WERI-Rb-1 (cell line): Measurements from ENCODE around the gene MDM4.
"Not testable (repeated sequence)": the region's sequence is repeated elsewhere in the genome, so short reads cannot be mapped to it uniquely, and the experiment has no call there.

Experiments used
- DNase-seq: peaks from one replicate; pipeline ENCODE4 v3.0.0-alpha.2; 2020
- H3K27ac ChIP-seq: fragments of 250-450 bp; sonication (Bioruptor Pico); 2 replicates; pipeline ENCODE4 v1.5.1; 2020; ENCODE audit warnings: mild to moderate bottlenecking, moderate library complexity
- H3K27me3 ChIP-seq: fragments of 250-450 bp; sonication (Bioruptor Pico); 2 replicates; pipeline ENCODE4 v1.5.1; 2021; ENCODE audit warnings: mild to moderate bottlenecking, low read depth, moderate library complexity; ENCODE audit not compliant: insufficient read depth, severe bottlenecking
- H3K36me3 ChIP-seq: fragments of 250-450 bp; sonication (Bioruptor Pico); 2 replicates; pipeline ENCODE4 v1.5.1; 2020; ENCODE audit warnings: mild to moderate bottlenecking, moderate library complexity
- H3K4me3 ChIP-seq: 2 replicates; pipeline ENCODE4 v1.5.1; 2011; ENCODE audit warnings: low read depth, mild to moderate bottlenecking, control low read depth, low read length
- H3K9me3 ChIP-seq: fragments of 250-450 bp; sonication (Bioruptor Pico); 2 replicates; pipeline ENCODE4 v1.5.1; 2021; ENCODE audit warnings: mild to moderate bottlenecking, moderate library complexity; ENCODE audit not compliant: severe bottlenecking
- CTCF ChIP-seq: IDR thresholded peaks from 2 replicates; pipeline ENCODE4 v1.5.1; 2011; ENCODE audit warnings: low read depth, mild to moderate bottlenecking, control low read depth, inconsistent platforms, low read length

The MDM4 gene

GRCh38 chr1:204483791-204484190 is 32.4 kb upstream of the MDM4 start:
- Histone ChIP-seq H3K4me3 (no peak overlapping the region), H3K27me3 (no peaks in the 10 kb centered on the region), H3K36me3 (no peaks in the 10 kb centered on the region), H3K9me3 (no peaks in the 10 kb centered on the region), H3K27ac (no peak overlapping the region)
- TF ChIP-seq CTCF: no peak
- DNase-seq: no peak

- H3K36me3 ChIP-seq, H3K27ac ChIP-seq, H3K4me3 ChIP-seq, H3K27me3 ChIP-seq, H3K9me3 ChIP-seq: not testable (repeated sequence)
- DNase-seq: peak; percentile 52
Measured at GRCh38 chr1:204486513-204487255, 29.5 kb upstream of the MDM4 start.

- Histone ChIP-seq H3K27me3 (peaks cover 8% of the 10 kb centered on the region), H3K4me3 (no peak overlapping the region), H3K36me3 (no peaks in the 10 kb centered on the region), H3K9me3 (no peaks in the 10 kb centered on the region), H3K27ac (no peak overlapping the region)
- DNase-seq: peak; percentile 47
- TF ChIP-seq CTCF: no peak
Measured at GRCh38 chr1:204487256-204487615, 29.0 kb upstream of the MDM4 start.

- Histone ChIP-seq H3K4me3 (no peak overlapping the region), H3K27ac (no peak overlapping the region), H3K36me3 (no peaks in the 10 kb centered on the region), H3K9me3 (no peaks in the 10 kb centered on the region), H3K27me3 (peaks cover 50% of the 10 kb centered on the region)
- DNase-seq: no peak
- no peak for TF ChIP-seq CTCF
Measured at GRCh38 chr1:204491655-204492054, 24.6 kb upstream of the MDM4 start.

- Histone ChIP-seq H3K27me3 (peaks cover 67% of the 10 kb centered on the region), H3K4me3 (peak overlapping the region; percentile 73), H3K36me3 (no peaks in the 10 kb centered on the region), H3K27ac (no peak overlapping the region), H3K9me3 (no peaks in the 10 kb centered on the region)
- no peak for TF ChIP-seq CTCF
- no peak for DNase-seq
Measured at GRCh38 chr1:204493145-204493983, 22.8 kb upstream of the MDM4 start.

GRCh38 chr1:204493984-204494280 is 22.3 kb upstream of the MDM4 start:
- H3K27me3 ChIP-seq: peaks cover 73% of the 10 kb centered on the region
- H3K27ac ChIP-seq: no peak overlapping the region
- H3K4me3 ChIP-seq: peak overlapping the region; percentile 73
- TF ChIP-seq CTCF: no peak
- DNase-seq: peak; percentile 69
- H3K36me3 ChIP-seq: no peaks in the 10 kb centered on the region
- no peaks in the 10 kb centered on the region for H3K9me3 ChIP-seq
